NCI-H1694 treated with DMSO at 0.1 percent for 48 hours (cell line): ENCODE results near the gene HAUS2.
"Not testable (repeated sequence)": the region's sequence is repeated elsewhere in the genome, so short reads cannot be mapped to it uniquely, and the experiment has no call there.

Source experiments
- DNase-seq: peaks from one replicate; lab custom pipeline; 2025; lab: John Stamatoyannopoulos, UW

The HAUS2 gene

DNA sequence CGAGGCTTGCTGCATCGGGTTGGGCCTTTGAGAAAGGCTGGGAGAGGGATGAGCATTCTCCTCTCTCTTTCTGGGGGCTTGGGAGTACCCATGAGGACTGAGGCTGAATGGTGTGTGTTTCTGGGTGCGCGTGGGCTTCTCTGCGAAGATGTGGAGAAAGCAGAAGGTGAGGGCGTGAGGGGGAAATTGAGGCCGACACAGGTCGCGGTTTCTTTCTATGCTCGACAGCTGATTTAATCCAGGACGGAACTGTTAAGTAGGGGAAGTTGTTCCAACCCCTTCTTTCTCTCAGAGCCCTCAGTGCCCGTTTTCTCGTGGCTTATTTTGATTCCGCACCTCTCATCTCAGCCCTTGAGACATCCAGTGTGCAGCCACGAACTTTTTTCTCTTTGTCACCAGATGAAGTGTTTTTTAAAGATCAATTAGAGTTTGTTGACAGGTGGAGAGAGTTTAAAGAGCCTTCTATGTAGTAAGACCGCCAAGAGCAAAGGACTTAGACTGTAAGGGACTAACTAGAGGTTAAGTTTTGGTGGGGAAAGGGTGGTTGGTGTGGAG lies 27.5 kb downstream of the HAUS2 start:
- DNase-seq, result peak; percentile 21

DNA sequence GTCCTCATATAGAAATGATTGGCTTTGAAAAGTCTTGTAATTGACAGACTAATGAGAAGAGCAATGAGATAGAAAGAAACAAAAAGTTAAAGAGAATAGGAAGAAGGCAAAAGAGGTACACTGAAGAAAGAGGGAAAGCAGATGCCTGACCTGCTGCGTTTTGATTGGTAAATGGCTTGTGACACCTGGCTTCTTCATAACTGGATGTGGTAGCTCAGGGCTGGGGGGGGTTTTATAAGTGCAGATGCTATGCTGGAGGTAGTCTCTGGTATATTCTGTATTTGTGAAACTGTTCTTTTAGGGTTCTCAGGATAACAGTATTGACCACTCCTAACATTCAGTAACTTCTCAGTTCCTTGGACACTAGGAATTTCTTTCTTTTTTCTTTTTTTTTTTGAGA lies 28.1 kb downstream of the HAUS2 start:
- DNase-seq, result no peak

DNA sequence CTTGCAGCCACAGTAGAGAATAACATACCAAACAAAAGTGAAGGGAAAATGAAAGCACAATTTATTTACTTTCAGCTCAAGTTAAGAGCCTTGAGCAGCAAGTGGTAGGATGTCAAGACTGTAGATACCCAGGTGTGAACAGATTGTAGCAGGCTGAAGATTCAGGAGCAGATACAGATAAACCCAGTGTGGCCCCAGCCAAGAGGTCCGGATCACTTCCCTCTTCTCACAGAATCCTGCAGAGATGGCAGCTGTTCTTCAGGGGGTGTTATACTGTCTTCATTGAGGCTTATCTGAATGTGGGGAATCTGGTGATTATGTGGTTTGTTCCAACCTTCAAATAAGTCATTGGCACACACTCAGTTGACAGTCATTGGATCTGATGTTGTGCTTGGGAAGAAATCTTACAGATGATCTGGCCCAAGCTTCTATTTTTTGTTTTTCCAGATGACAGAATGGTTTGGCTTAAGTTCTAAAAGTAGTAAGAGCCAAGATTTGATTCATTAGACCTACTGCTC lies 28.9 kb downstream of the HAUS2 start:
- no peak for DNase-seq

DNA sequence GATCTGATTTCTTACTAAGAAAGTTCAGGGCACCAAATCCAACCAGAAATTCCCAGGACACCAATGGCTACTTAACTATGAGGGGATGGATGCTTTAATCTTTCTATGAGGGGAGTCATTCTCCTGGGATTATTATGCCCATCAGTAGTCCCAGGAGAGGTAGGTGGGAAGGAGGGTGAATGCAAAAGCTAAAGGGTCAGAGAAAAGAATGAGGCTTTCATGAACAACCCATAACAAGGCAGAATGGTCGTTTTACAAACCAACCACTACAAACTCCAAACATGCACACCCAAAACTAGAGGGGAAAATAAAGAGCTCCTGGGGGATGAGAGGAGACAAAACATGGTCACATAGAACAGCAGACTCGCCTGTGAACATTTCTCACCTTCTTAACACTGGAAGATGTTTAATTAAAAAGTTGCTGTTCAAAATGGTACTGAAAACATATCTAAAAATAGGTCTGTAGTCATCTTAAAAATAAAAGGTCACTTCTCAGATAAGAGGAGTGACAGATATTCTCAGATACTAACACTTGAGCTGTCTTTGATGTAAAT lies 30.4 kb downstream of the HAUS2 start:
- no peak for DNase-seq

DNA sequence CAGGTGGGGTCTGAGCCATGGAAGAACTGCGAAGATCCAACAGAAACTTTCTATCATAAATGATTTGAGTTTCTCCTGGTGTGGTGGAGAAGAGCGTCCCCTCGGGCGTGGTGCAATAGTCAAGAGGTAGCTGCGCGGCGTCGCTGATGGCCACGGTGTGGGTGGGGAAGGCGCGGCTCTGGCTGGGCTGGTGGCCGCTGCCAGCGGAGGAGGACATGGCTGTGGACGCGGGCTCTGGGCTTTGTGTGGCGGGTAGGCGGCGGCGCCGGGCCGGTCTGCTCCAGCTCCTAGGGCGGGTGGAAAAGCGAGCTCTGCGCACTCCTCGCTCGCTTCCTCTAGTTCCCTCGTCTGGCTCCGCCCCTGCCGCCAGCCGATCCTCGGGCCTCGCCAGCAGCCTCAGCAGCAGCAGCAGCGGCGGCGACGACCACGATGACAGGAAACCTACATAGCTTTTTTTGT lies 32.7 kb downstream of the HAUS2 start:
- DNase-seq, result peak; percentile 14

DNA sequence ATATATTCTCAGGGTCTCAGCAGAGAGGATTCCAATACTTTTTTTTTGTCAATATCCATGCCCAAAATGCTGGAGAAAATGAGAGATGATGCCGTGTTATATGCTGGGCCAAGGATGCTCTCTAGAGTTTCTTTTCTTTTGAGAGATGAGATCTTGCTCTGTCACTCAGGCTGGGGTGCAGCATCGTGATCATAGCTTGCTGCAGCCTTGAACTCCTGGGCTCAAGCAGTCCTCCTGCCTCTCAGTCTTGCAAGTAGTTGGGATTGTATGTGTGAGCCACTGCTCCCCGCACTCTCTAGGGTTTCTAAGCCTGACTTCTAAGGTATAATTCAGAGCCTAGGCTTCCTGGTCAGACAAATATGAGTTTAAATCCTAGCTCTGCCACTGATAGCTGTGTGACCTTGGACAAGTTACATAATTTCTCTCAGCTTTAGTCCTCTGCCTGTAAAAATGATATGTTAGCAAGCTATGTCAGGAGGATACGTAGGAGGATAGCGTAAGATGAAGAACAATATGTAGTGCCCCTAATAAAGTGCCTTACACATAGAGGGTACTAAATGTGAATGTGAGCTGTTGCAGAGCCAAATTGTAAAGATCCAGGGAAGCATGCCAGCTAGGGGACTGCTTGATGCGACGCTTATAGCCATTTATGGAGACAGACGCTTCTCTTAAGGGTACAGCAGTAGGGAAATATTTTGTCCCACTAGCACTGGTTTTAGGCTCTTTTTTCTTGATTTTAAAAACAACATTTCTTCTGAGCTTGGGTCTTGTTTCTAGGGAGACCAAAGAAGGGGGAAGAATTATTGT lies 34.1 kb downstream of the HAUS2 start:
- DNase-seq, result no peak

DNA sequence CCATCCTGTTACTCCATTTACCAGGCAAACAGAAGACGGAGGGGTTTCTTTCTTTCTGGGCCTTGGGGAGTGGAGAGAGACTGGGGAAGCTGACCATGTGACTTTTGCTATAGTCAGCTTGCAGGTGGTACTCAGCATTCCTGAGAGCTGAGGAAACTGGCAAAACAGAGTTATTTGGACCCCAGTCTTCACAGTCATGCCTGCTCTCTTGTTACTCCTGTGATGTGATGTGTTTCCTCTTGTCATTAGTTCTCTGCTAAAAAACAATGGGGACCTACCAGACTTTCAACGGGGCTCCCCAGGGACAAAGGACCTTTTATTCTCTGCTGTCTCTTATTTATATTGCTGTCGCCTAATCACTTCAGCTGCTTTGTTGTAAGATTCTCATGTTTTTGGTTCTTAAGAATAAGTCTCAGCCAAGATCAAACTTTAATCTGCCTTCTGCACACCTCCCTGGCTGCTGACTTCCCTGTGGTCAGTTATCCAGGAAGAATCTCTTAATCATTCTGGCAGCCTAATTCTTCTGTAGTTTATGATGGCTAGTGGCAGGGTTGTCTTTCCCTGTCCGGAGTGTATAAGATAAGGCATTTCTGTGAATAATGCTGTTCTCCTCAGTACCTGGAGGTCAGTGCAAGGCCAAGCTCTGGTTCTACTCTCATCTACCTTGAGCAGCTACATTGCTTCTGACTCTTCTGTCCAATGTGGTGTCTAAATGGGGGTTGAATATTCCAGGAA lies 35.6 kb downstream of the HAUS2 start:
- DNase-seq, result no peak

DNA sequence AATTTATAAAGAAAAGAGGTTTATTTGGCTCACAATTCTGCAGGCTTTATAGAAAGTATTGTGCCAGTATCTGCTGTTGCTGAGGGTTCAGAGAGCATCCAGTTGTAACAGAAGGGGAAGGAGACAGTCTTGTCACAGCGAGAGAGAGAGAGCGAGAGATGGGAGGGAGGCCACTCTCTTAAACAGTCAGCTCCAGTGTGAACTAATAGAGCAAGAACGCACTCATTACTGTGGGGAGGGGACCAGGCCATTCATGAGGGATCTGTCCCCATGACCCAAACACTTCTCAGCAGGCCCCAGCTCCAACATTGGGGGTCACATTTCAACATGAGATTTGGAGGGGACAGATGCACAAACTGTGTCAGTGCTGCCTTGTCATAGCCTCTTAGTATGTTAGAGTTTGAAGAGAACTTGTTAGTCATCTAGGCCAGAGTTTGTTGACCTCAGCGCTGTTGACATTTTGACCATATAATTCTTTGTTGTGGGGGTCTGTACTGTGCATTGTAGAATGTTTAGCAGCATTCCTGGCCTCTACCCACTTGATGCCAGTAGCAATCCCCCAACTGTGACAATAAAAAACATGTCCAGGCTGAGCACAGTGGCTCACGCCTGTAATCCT lies 42.1 kb downstream of the HAUS2 start:
- DNase-seq, result no peak

DNA sequence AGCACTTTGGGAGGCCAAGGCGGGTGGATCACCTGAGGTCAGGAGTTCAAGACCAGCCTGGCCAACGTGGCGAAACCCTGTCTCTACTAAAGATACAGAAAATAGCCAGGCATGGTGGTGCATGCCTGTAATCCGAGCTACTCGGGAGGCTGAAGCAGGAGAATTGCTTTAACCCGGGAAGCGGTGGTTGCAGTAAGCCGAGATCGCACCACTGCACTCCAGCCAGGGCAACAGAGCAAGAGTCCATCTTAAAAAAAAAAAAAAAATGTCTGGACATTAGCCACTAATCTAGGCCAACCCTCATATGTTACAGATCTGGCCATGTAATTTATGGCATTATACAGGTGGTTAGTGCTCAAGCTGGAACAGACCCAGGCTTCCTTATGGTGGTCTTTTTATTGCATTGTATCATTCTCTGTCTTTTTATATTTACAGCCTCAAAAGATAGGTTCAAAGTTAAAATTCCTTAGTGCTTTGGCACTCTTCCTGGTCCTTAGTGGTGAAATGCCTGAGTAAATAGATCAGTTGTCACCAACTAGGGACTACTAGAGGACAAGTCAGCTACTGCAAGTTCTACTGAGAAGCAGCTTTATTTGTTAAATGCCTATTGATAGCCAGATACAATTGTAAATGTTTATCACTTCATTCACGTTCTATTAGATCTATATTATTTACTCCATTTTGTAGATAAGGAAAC lies 42.7 kb downstream of the HAUS2 start:
- DNase-seq, result peak; percentile 15

DNA sequence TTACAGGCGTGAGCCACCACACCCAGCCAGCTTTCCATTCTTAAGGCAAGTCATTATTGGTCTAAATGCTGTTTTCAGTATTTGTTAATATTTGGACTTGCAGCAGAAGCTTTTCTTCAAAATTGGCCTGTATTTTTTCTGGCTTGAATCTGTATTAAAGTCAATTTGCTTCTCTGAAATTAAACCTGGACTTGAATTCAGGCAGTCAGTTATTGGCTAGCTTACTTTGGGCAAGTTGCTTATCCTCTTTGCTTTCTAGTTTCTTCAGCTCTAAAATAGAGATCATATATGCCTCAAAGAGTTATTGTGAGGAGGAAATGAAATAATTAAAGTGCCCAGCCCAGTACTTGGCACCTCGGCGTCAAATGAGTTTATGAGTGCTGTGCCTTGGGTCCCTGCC lies 44.1 kb downstream of the HAUS2 start:
- no peak for DNase-seq

DNA sequence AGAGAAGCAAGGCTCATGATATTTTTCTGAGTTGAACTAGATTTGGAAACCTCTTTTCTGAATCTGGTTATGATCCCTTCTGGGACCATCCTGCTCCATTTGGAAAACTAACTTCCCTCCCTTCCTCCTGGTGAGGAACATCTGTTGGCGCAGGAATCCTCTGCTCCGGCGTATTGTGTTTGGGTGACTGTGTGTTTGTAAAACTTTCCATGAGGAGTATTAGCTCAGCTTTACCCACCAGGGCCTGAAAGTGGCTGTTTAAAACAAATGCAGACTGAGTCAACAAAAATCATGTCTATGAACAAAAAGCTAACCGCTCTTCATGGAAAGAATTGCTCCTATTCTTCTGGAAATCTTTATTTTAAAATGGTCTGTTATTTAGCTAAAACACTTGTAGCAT lies 44.5 kb downstream of the HAUS2 start:
- DNase-seq, result no peak

DNA sequence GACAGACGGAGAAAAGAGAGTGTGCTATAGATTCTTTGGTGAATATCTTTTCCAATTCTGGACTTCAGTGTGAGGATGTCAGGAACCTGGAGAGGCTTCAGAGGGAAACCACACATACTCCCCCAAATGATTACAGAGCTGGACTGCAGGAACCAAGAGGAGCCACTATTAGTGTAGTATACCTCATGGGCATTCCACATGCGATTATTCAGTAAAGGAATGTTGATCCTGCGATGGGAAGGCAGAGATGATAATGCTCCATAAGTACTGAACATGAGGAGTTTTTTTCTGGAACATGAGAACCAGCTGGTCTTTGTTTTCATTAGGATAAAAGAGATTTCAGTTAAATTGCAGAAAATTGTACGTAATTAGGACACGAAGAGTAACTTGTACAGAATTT lies 45.5 kb downstream of the HAUS2 start:
- no peak for DNase-seq

DNA sequence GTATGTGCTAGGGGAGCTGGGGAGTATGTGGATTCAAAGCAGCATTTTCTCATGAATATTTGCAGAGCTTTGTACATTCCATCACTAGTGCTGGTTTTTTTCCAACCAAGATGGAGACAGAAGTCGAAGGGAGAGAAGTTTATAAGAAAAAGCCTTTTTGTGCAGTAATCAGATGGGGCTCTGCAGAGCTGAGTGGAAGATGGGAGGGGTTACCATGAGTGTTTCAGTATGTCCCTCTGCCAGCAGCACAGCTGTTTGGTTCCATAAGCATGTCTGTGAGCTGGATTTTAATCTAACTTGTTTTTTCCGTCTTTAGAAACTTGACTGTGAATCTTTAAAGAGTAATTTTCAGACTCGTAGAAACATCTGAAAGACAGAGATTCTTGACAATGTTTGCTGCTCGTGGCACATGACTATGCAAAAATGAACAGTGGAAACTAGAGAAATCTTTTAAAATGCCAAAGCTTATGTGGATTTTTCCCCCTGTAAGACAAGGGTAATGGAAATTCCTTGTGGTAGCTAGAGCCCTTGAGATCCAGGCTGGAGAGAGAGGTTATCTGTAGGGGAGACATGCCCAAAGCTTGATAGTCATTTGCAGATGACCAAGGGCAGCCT lies 47.1 kb downstream of the HAUS2 start:
- DNase-seq, result no peak

DNA sequence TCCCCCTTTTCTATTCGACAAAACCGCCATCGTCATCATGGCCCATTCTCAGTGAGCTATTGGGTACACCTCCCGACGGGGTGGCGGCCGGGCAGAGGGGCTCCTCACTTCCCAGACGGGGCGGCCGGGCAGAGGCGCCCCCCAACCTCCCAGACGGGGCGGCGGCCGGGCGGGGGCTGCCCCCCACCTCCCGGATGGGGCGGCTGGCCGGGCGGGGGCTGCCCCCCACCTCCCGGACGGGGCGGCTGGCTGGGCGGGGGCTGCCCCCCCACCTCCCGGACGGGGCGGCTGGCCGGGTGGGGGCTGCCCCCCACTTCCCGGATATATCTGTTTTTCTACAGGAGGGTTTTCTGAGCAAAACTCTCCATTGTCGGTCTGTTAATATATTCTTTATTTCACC lies 52.7 kb downstream of the HAUS2 start:
- DNase-seq, result not testable (repeated sequence)

DNA sequence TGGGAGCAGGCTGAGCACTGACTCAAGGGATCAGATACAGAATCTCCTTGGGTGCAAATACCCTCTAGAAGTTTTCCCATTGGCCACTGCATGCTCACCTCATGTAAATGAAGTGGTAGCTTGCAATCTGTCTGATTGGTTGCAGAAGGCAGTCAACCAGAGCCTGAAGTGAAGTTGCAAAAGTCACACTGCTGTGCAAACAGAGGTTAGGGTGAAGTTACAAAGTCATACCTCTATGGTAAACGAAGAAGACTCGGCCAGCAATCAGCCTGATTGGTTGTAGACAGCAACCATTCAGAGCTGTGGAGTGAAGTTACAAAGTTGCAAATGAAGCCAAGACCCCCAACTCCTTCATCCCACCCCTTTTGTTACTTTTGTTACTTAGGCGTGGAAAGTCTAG lies 53.9 kb downstream of the HAUS2 start:
- no peak for DNase-seq

DNA sequence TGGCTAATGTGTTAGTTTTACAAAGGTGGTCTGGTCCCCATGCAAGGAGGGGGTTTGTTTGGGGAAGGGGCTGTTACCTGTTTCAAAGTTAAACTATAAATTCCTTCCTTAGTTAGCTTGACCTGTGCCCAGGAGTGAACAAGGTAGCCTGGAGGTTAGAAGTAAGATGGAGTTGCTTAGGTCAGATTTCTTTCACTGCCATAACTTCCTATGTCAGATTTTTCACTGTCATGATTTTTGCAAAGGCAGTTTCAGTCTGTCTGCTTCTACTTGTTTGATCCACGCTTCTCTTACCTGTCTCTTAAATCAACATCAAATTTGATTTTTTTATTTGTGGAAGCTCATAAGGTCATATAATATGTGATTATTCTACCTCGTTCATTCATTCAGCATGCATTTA lies 55.3 kb downstream of the HAUS2 start:
- DNase-seq, result no peak

DNA sequence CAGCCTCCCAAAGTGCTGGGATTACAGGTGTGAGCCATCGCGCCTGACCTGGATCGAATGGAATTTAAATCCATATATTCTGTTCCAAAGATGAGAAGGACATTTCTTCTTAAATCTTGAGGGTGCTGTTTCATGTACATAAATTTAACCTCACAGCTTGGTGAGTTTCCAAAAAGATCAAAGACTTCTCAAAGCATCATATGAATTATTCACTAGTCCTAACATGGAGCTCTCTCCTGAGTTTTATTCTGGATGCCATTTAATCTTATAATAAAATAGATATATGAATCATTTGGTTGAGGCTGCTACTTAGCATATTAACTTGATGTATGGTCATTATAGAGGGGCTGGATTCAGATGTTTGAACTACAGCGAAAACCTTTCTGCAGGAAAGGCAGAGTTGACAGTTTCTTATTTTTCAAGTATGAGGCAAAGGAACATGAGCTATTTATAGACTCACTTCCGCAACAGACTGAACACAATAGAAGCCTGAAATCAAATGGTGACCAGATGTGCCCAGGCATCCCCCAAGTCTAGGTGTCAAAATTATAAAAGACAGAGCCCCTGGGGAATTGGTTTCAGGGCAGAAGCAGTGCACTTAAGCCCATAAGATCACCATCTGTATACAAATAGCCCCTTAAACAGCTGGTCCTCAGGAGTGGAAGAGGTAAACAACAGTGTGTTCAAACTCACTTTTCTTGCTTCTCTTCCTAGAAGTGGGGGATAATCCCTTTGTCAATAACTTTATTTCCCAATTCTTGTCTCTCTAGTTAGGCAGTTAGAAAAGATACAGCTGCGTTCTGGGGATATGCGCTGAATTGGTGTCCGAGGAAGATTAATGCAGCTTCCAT lies 56.5 kb downstream of the HAUS2 start:
- DNase-seq, result no peak

DNA sequence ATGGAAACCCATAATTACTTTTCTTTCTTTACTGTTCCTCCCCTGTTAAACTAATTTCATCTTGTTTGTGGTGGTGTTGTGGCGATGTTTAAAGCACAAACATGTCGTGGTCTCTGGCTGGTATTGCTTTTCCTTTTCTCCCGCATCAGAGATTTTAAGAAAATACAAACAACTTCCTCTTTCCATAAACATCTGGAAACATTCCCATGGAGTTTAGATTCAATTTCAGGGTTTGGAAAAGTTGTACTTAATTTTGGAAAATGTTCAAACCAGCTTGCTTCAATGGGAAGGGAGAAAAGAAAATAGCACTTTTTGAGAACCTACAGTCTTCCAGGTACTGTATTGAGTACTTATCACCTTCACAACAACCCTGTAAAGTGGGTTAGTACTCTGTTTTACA lies 57.2 kb downstream of the HAUS2 start:
- DNase-seq, result no peak

DNA sequence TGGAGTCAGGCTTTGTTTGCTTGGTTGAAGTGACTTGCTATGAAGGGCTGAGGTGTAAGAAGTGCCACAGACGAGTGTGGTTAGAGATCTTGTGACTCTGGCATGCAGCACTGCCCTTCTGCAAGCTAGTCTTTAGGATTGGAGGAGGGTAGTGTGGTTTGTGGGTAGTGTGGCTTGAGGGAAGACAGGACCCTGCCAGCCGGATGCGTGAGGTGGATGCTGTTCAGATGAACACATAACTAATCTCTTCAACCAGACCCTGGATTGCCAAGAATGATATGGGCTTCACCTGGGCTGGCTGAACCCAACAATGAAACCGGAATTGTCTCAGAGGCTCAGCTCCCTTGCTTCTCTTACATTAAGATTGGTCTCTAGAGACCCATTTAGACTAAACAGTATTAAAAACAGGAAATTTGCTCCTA lies 59.5 kb downstream of the HAUS2 start:
- DNase-seq, result no peak
